GM18951 (cell line): ENCODE results near the gene PLCB1.

ENCODE experiments used
- POLR2A ChIP-seq: IDR thresholded peaks from 4 replicates; pipeline ENCODE4 v1.6.1; 2011; ENCODE audit warnings: mild to moderate bottlenecking; ENCODE audit not compliant: insufficient read length, insufficient read depth; ENCODE audit errors: extremely low read depth
- in situ Hi-C: fragments of 300-500 bp; cut with MboI; formaldehyde crosslinking; loops from one replicate; pipeline ENCODE4 v1.12.0; 2022; ENCODE audit warnings: low sequenced_read_pairs, mixed read lengths, inconsistent platforms; ENCODE audit not compliant: unreplicated experiment

PLCB1 gene

DNA sequence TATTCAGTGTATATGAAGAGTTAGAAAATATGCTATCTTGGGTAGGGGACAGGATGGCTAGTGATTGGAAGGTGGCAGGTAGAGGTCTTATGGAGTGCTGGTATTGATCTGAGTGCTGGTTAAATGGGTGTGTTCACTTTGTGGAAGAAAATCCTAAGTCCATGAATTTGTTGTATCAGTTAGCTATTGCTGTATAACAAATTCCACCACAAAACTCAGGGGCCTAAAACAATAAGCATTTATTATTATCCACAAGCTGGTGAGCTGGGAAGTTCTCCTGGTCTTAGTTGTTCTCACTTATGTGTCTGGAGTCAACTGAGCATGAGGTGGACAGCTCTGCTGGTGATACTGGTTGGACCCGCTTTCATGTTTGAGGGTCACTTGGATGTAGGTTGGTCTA lies 724.6 kb downstream of the PLCB1 start:
- no peak for TF ChIP-seq POLR2A
- in situ Hi-C loops: no loop called here

DNA sequence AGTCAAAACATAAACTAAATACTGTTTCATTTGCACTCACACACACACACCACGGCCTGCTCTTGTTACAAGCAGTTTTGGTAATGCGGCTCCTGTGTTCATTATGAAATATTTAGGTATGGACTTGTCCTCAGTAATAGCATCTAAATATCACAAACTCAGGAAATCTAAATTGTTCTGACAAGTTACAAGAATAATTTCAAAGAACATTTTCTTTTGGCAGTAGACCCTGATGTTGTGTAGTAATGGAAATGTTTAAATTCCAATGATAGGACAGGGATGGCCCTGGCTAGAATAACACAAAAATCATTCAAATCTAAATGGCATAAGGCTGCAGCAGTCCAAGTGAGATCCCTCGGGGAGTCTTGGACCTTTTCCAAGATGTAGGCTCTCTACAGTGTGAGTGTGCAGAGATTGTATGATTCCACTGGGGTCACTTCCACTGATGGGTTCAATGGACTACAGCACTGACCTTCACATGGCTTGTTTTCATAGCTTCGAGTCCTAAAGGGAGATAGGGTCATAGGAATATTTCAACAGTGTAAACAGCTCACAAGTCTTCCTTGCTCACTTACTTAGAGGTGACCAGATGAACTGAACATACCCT lies 726.2 kb downstream of the PLCB1 start:
- TF ChIP-seq POLR2A: no peak
- in situ Hi-C loops: no loop called here

DNA sequence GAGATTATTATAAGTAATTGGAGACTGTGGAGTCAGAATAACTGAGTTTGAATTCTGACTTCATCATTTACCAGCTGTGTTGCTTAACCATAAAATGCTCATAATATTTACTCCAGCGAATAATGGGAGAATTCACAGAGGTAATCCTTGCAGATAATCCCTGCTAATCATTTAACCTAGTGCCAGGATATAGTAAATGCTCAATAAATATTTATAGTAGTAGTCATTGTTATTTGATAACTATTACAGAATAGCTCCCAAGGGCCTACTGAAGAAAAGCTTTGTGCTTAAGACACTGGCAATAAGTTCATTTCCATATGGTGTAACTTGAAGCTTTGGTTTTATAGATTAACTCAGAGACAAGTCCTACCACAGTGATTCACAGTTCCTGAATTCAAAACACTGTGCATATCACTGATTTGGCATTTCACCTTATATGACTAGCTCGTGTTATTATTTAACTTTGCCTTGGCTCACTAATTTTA lies 728.0 kb downstream of the PLCB1 start:
- in situ Hi-C loops: no loop called here
- TF ChIP-seq POLR2A: no peak

DNA sequence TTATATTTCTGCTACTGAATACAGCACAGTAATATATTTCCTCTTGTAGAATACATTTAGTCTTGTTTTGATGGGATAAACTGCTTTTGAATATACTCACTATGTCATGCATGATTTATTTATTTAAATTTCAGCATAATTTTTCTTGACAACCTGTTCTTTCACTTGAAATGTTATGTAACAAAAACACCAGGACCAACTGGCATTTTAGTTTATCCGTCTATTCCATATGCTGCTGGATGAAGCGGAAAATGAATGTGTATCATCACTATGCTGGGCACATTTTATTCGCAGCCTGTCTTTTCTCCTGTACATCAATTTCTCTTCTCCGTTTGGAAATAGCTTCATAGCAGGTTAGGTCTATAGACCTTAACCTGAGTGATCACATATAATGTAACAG lies 730.0 kb downstream of the PLCB1 start:
- in situ Hi-C loops: no loop called here
- no peak for TF ChIP-seq POLR2A

DNA sequence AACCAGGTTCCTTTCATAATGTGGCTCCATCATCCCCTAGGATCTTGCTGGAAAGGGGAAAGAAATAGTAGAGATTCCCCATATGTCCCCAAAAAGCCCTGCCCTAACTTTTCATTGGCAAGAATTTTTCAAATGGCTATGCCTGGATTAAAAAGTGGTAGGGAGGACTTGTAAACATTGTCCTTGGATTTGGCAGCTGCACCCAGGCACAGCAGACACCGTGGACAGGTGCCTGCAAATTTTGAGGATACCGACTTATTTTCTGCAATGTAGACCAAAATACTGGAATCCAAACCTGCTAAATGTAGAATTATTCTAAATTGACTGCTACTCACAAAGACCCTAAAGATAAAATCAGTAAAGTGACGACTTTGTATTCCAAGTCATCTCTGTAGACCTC lies 733.6 kb downstream of the PLCB1 start:
- in situ Hi-C loops: no loop called here

DNA sequence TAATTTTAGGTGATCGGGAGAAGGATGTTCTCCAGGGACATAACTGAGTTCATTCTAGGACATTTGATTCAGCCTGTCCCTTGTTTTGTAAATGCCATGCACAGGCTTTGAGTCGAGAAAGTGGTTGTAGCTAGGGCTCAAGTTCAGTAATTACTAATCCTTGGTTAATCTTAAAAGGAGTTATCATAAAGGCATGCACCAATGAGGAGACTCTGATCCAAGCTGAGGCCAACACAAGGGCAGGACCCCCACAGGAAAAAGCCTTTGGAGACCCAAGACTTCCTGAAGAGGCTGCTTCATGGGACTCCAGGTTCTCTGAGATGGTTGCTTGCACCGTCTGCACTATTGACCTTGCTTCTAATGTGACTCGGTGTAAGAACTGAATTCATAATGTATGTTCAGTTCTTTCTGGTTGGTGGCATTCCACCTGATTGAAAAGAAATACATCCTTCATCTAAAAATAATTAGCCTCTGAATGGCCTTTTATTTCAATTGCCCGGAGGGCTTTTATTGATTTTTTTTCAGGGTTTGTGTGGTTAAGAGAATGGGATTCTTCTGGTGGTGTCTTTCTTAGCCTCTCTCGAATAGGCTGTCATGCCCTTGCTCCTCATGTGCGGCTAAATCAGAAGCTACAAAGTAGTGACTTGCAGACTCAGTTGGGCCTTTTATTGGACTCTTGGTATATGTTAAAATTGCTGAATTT lies 735.1 kb downstream of the PLCB1 start:
- in situ Hi-C loops: no loop called here
- TF ChIP-seq POLR2A: no peak

More for the DNA sequence above, 733.6 kb downstream of the PLCB1 start:
- no peak for TF ChIP-seq POLR2A

DNA sequence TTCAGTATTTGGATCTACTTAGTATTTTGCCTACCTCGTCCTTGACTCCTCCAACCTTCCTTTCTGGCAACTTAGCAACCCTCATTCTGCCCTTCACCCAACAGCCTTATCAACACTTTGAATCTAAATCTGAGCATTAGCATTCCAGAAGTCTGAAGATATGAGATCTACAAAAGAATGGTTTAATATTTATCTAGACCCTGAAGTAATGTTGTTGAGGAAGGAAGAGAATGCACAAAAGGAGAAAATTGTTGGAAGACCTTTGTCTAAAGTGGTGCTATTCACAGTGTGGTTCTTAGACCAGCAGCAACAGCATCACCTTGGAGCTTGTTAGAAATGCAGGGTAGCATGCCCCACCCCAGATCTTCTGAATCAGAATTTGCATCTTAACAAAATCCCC lies 738.6 kb downstream of the PLCB1 start:
- in situ Hi-C loops: no loop called here
- TF ChIP-seq POLR2A: no peak

DNA sequence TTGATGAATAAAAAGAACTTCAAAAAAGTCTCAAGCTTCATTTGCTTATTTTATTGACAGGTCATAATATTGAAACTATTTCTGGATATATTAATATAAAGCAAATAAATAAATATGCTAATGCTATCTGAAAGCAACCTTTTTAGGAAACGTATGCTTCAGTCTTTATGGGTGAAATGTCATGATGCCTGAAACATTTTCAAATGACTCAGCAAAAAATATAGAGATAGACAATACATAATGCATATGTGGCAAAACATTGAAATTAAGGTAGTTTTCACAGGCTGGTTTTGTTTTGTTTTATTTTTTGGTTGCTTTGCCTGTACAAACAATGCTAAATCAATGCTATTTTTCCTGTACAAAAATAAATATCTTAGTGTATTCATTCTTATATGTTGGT lies 742.4 kb downstream of the PLCB1 start:
- TF ChIP-seq POLR2A: no peak

DNA sequence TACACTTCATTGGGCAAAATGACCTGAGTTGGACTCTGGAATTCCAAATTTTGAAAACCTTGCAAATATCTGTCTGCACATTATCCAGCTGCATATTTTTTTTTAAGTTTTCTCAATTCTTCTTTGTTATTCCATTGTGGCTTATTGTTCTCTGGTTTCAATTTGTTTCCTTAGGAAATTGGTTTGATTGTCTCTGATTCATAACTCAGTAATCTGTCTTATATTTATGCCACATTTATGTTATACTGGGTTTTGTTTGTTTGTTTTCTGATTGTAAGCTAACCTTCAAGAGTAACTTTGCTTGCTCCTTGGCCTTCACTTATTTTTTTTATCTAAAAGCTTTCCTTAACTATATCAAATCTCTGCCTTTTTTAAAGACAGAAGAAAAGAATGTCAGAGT lies 743.5 kb downstream of the PLCB1 start:
- no peak for TF ChIP-seq POLR2A
- in situ Hi-C loops: no loop called here

More for the DNA sequence above, 742.4 kb downstream of the PLCB1 start:
- in situ Hi-C loops: no loop called here

DNA sequence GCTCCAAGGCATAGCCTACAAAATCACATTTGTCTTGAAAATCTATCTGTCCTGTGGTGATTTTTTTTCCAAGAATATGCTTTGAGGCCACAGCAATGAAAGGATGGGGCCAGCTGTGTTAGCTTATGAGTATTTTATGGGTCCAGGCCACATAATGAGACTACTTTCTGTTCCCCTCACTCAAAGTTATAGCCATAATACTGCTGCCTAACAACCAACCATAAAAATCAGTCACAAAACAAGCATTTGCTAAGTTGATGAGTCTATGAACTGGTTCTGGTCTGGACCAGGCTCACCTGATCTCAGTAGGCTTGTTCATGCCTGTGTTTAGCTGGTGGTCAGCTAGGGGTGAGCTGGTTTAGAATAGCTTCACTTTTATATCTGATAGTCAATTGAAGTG lies 744.3 kb downstream of the PLCB1 start:
- TF ChIP-seq POLR2A: no peak
- in situ Hi-C loops: no loop called here

DNA sequence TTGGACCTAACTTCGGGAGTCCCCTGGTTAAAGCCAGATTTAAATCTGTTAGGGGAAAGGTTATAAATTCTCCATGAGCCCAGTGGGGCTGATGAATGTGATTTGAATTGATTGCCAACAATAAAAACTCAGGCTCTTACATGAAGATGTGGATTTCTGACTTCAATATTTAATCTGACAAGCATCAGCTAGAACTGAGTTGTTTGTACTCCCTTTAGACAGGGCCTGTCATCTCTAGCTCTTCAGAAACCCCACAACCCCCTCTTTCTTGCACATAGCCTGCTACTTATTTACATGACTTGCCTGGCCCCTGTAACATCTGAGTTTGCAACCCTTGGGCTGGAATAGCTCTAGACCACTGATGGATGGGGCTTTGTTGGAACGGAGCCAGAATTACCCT lies 745.2 kb downstream of the PLCB1 start:
- in situ Hi-C loops: no loop called here
- no peak for TF ChIP-seq POLR2A

DNA sequence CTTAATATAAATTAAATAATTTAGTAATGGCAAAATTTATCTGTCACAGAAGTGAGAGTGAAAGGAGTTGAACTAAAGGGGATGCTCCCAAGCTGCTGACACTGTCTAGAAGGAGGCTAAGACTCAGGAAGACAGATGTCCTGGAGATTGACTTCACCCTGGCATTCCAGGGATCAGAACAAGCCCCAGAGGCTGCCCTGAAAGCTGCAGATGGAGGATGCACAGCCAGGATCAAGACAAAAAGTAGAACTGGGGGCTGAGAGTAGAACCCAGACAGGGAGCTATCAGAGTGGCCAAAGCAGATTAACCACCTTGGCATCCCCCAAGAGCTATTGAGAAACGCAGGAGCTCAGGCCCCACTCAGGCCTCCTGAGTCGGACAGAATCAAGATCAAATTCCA lies 747.6 kb downstream of the PLCB1 start:
- in situ Hi-C loops: no loop called here
- no peak for TF ChIP-seq POLR2A

DNA sequence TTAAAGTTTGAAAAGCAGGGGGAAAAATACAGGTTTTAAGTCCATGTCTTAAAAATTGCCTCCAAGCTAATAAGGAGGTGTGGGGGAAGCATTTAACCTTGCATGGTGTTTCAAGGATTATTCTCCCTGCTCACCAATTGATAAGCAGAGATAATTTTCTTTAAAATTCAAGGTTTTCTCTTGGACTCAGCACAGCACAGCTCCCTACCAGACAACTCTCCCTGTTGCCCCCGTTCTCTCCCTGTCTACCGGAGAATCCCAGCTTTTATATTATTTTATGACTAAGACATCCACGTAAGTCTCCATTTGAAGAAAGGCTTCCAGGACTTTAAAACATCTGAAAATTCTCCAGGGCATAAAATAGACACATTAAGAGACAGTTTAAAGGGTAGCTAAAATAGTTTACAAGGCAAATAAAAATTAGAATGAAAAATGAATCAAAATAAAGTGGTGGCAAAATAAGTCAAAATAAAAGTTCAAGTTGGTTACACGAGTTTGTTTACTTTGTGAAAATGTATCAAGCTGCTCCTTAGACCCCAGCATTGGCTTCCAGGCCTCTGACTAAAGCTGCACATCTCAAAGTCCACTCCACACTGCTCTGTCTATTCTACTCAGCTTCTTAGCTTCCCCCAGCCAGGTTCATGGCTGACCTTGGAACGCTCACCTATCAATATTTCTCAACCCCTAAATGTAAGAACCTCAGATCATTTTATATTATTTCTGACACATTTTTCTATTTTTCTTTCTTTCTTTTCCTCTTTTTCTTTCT lies 748.2 kb downstream of the PLCB1 start:
- in situ Hi-C loops: no loop called here

DNA sequence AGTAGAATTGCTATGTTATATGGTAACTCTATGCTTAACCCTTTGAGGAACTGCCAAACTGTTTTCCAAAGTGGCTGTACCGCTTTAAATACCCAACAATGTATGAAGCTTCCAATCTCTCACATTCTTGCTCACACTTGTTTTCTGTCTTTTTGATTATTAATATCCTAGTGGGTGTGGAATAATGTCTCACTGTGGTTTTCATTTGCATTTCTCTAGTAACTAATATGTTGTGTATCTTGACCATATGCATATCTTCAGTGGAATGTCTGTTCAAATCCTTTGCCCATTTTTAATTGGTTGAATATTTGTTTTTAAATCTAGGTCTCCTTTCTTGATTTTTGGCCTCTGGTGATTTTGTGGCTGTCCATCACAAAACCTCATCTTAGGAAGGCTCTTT lies 759.0 kb downstream of the PLCB1 start:
- TF ChIP-seq POLR2A: no peak
- in situ Hi-C loops: no loop called here

More for the DNA sequence above, 748.2 kb downstream of the PLCB1 start:
- no peak for TF ChIP-seq POLR2A

DNA sequence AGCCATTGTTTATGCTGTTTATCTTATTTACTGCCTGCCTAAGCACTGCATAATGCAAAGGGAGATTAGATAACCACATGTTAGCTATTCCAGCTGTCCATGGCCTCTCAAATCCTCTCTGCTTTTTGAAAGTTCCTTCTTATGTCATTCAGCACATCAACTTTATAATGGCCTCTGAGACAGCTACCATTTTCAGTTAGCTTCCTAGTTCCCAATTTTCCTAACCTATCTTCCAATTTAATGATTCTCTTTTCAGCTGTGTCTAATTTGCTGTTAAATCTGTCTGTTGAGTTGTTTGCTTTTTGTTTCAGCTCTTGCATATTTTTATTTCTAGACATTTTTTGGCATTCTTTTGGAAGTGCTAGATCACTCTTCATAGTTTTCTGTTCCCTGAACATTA lies 763.4 kb downstream of the PLCB1 start:
- in situ Hi-C loops: no loop called here
- no peak for TF ChIP-seq POLR2A
